H1 (cell line): ENCODE results near the gene NYAP2. TPM values are rescaled to one million over a fixed set of nuclear protein-coding genes. Genes with fewer than 3 reads are reported as not detected.

ENCODE experiments used
- CTCF ChIA-PET: fragments of 300-600 bp; sonication (Branson Sonifier 250); formaldehyde crosslinking; loops from one replicate; lab custom pipeline; 2021; ENCODE audit not compliant: partially characterized antibody; lab: Charles Lee
- POLR2A ChIA-PET: fragments of 300-600 bp; sonication (Branson Sonifier 250); formaldehyde crosslinking; loops from one replicate; lab custom pipeline; 2021; ENCODE audit warnings: inconsistent platforms; ENCODE audit not compliant: partially characterized antibody; lab: Charles Lee
- DNase-seq, 2 experiments: peaks; one replicate each; pipeline versions ENCODE4 v3.0.0 to v3.0.0-alpha.2; 2010 to 2022; ENCODE audit warnings: low spot score in 2 of 2, low read depth in 1 of 2, mixed read lengths in 1 of 2
- FAIRE-seq: peaks from 2 replicates; lab custom pipeline; 2011; peaks lifted over from hg19 to GRCh38; lab: Jason Lieb, UNC
- H2AFZ ChIP-seq: 2 replicates; pipeline ENCODE4 v1.8.1; 2012; ENCODE audit warnings: low read length, inconsistent platforms
- H2AK5ac ChIP-seq: 2 replicates; pipeline ENCODE4 v1.6.1; 2013; ENCODE audit warnings: low read depth, low read length
- H2BK120ac ChIP-seq: replicated peaks from 2 replicates; pipeline ENCODE3; 2013; ENCODE audit warnings: low read depth, low read length, inconsistent platforms
- H2BK12ac ChIP-seq: 2 replicates; pipeline ENCODE4 v1.6.1; 2013; ENCODE audit warnings: low read depth, low read length
- H2BK15ac ChIP-seq: 2 replicates; pipeline ENCODE4 v1.6.1; 2013; ENCODE audit warnings: low read length
- H2BK20ac ChIP-seq: 2 replicates; pipeline ENCODE4 v1.6.1; 2013; ENCODE audit warnings: low read length
- H2BK5ac ChIP-seq: 2 replicates; pipeline ENCODE4 v1.6.1; 2013; ENCODE audit warnings: low read depth, low read length
- H3K14ac ChIP-seq: 2 replicates; pipeline ENCODE4 v1.6.1; 2013; ENCODE audit warnings: inconsistent platforms; ENCODE audit not compliant: insufficient read length
- H3K18ac ChIP-seq: 2 replicates; pipeline ENCODE4 v1.6.1; 2013; ENCODE audit warnings: low read length; ENCODE audit errors: extremely low read depth
- H3K23ac ChIP-seq: 2 replicates; pipeline ENCODE4 v1.6.1; 2013; ENCODE audit warnings: inconsistent platforms; ENCODE audit not compliant: insufficient read length
- H3K23me2 ChIP-seq: 2 replicates; pipeline ENCODE4 v1.6.1; 2013; ENCODE audit warnings: low read depth, low read length
- H3K27ac ChIP-seq: 2 replicates; pipeline ENCODE4 v1.6.1; 2011; ENCODE audit warnings: low read depth, low read length, inconsistent platforms
- H3K27me3 ChIP-seq, 4 experiments: replicated peaks in 1 of 4; 1 replicate in 1 of 4; 2 replicates in 3 of 4; pipeline versions ENCODE4 v1.6.1 to v1.8.1; 2011 to 2013; ENCODE audit warnings: low read length in 3 of 4, mild to moderate bottlenecking in 3 of 4, inconsistent platforms in 2 of 4, mixed read lengths in 2 of 4, moderate library complexity in 1 of 4; ENCODE audit not compliant: control insufficient read depth in 3 of 4, insufficient read depth in 3 of 4; ENCODE audit errors: extremely low read depth in 1 of 4
- H3K36me3 ChIP-seq, 4 experiments: 2 replicates each; pipeline versions ENCODE4 v1.6.1 to v1.8.1; 2011 to 2013; ENCODE audit warnings: mild to moderate bottlenecking in 4 of 4, low read length in 3 of 4, moderate library complexity in 2 of 4, control low read depth in 1 of 4, inconsistent platforms in 1 of 4; ENCODE audit not compliant: insufficient read depth in 4 of 4, control insufficient read depth in 2 of 4
- H3K4ac ChIP-seq: replicated peaks from 2 replicates; pipeline ENCODE3; 2013; ENCODE audit warnings: low read length, low read depth, mixed read lengths, inconsistent platforms; ENCODE audit not compliant: insufficient read length
- H3K4me1 ChIP-seq, 4 experiments: replicated peaks in 1 of 4; 1 replicate in 1 of 4; 2 replicates in 3 of 4; pipeline versions ENCODE4 v1.6.1 to v1.8.1; 2011 to 2013; ENCODE audit warnings: low read length in 3 of 4, inconsistent platforms in 2 of 4, mixed read lengths in 1 of 4; ENCODE audit not compliant: insufficient read depth in 4 of 4, control insufficient read depth in 3 of 4
- H3K4me2 ChIP-seq, 2 experiments: 2 replicates each; pipeline versions ENCODE4 v1.6.1 to v1.8.1; 2011 to 2013; ENCODE audit warnings: low read depth in 2 of 2, low read length in 2 of 2, control low read depth in 1 of 2, inconsistent platforms in 1 of 2, mild to moderate bottlenecking in 1 of 2; ENCODE audit not compliant: insufficient read depth in 1 of 2
- H3K4me3 ChIP-seq, 4 experiments: fragments of 200-600, 300-600 bp in 1 of 4; sonication (generic), shearing (Covaris generic), sonication (Bioruptor Twin) in 1 of 4; 2 replicates each; pipeline versions ENCODE4 v1.5.1 to v1.8.1; 2011 to 2016; ENCODE audit warnings: low read length in 4 of 4, low read depth in 3 of 4, control low read depth in 2 of 4, inconsistent platforms in 2 of 4, mild to moderate bottlenecking in 2 of 4, mixed read lengths in 1 of 4, moderate library complexity in 1 of 4; ENCODE audit not compliant: insufficient read depth in 2 of 4; ENCODE audit errors: extremely low read depth in 1 of 4
- H3K56ac ChIP-seq: replicated peaks from 2 replicates; pipeline ENCODE3; 2013; ENCODE audit warnings: low read depth, mild to moderate bottlenecking, mixed read lengths, low read length, inconsistent platforms; ENCODE audit not compliant: insufficient read length
- H3K79me1 ChIP-seq: 2 replicates; pipeline ENCODE4 v1.6.1; 2013; ENCODE audit warnings: low read depth, low read length, control low read depth
- H3K79me2 ChIP-seq, 2 experiments: 2 replicates each; pipeline versions ENCODE4 v1.6.1 to v1.8.1; 2012 to 2013; ENCODE audit warnings: low read length in 2 of 2, mild to moderate bottlenecking in 2 of 2, inconsistent platforms in 1 of 2; ENCODE audit not compliant: insufficient read depth in 2 of 2, control insufficient read depth in 1 of 2
- H3K9ac ChIP-seq, 4 experiments: replicated peaks in 1 of 4; 1 replicate in 1 of 4; 2 replicates in 3 of 4; pipeline versions ENCODE4 v1.6.1 to v1.8.1; 2011 to 2013; ENCODE audit warnings: low read depth in 3 of 4, low read length in 3 of 4, control low read depth in 2 of 4, mild to moderate bottlenecking in 2 of 4, moderate library complexity in 2 of 4, inconsistent platforms in 1 of 4; ENCODE audit errors: extremely low read depth in 1 of 4
- H3K9me3 ChIP-seq, 2 experiments: 2 replicates each; pipeline versions ENCODE4 v1.6.1 to v1.8.1; 2012 to 2013; ENCODE audit warnings: mild to moderate bottlenecking in 2 of 2, moderate library complexity in 2 of 2, control low read depth in 1 of 2, inconsistent platforms in 1 of 2, low read depth in 1 of 2, low read length in 1 of 2, mixed read lengths in 1 of 2; ENCODE audit not compliant: insufficient read depth in 2 of 2
- H4K20me1 ChIP-seq, 2 experiments: replicated peaks in 1 of 2; 2 replicates each; pipeline versions ENCODE3 to v1.8.1; 2011 to 2013; ENCODE audit warnings: inconsistent platforms in 2 of 2, low read length in 2 of 2, mild to moderate bottlenecking in 1 of 2; ENCODE audit not compliant: insufficient read depth in 2 of 2, control insufficient read depth in 1 of 2
- H4K5ac ChIP-seq: 2 replicates; pipeline ENCODE4 v1.6.1; 2013; ENCODE audit warnings: low read length, low read depth, mixed read lengths, inconsistent platforms; ENCODE audit not compliant: insufficient read length
- H4K8ac ChIP-seq: 2 replicates; pipeline ENCODE4 v1.8.0; 2013; ENCODE audit warnings: mild to moderate bottlenecking, moderate library complexity, low read length, inconsistent platforms; ENCODE audit not compliant: insufficient read depth; ENCODE audit errors: extremely low read depth
- H4K91ac ChIP-seq: replicated peaks from 2 replicates; pipeline ENCODE3; 2013; ENCODE audit warnings: low read length, mixed read lengths, inconsistent platforms; ENCODE audit not compliant: insufficient read length
- BACH1 ChIP-seq: IDR thresholded peaks from 2 replicates; pipeline ENCODE4 v1.6.1; 2012; ENCODE audit warnings: low read length, improper control_type of control experiment
- BCL11A ChIP-seq, 2 experiments: IDR thresholded peaks; one replicate each; pipeline ENCODE4 v1.6.1; 2011; ENCODE audit warnings: low read depth in 2 of 2, low read length in 2 of 2, mild to moderate bottlenecking in 2 of 2
- CTBP2 ChIP-seq: IDR thresholded peaks from 2 replicates; pipeline ENCODE4 v1.7.0; 2011; ENCODE audit warnings: borderline replicate concordance, mild to moderate bottlenecking, moderate library complexity, mixed read lengths, low read length; ENCODE audit not compliant: insufficient read depth, insufficient read length
- FOSL1 ChIP-seq: IDR thresholded peaks from 2 replicates; pipeline ENCODE4 v1.6.1; 2011; ENCODE audit warnings: mild to moderate bottlenecking, low read depth, low read length, moderate library complexity; ENCODE audit not compliant: insufficient read depth
- JUN ChIP-seq: IDR thresholded peaks from 2 replicates; pipeline ENCODE4 v1.6.1; 2011; ENCODE audit warnings: low read depth, mild to moderate bottlenecking, improper control_type of control experiment, low read length
- NANOG ChIP-seq: IDR thresholded peaks from 2 replicates; pipeline ENCODE4 v1.6.1; 2011; ENCODE audit warnings: low read length, low read depth, mild to moderate bottlenecking, inconsistent platforms; ENCODE audit not compliant: insufficient read depth, poor library complexity, severe bottlenecking
- PHF8 ChIP-seq: fragments of 200-600 bp; sonication (generic); conservative IDR thresholded peaks from 2 replicates; pipeline ENCODE4 v1.7.1; 2012; ENCODE audit warnings: low read depth, mild to moderate bottlenecking, inconsistent platforms, low read length, moderate library complexity
- RXRA ChIP-seq: IDR thresholded peaks from 2 replicates; pipeline ENCODE4 v1.6.1; 2011; ENCODE audit warnings: low read depth, mild to moderate bottlenecking, low read length, moderate library complexity; ENCODE audit not compliant: insufficient read depth
- SIRT6 ChIP-seq: IDR thresholded peaks from one replicate; pipeline ENCODE4 v1.7.1; 2012; ENCODE audit warnings: low read length, inconsistent platforms
- SP4 ChIP-seq: IDR thresholded peaks from 2 replicates; pipeline ENCODE4 v1.6.1; 2012; ENCODE audit warnings: low read length, inconsistent platforms
- SUZ12 ChIP-seq: fragments of 200-600 bp; sonication (generic); IDR thresholded peaks from 2 replicates; pipeline ENCODE4 v1.6.1; 2012; ENCODE audit warnings: mild to moderate bottlenecking, inconsistent platforms, low read length, moderate library complexity, mixed read lengths
- TAF1 ChIP-seq: IDR thresholded peaks from 2 replicates; pipeline ENCODE4 v1.6.1; 2011; ENCODE audit warnings: mild to moderate bottlenecking, low read depth, low read length
- TCF12 ChIP-seq: IDR thresholded peaks from 2 replicates; pipeline ENCODE4 v1.6.1; 2011; ENCODE audit warnings: low read depth, mild to moderate bottlenecking, low read length
- WGBS, 2 experiments: shearing (Covaris generic) in 1 of 2; methylation state at CpG; one replicate each; pipeline versions ENCODE4 v1.1.6 to v1.1.7; 2013 to 2015; ENCODE audit warnings: low lambda C conversion rate in 2 of 2, mixed read lengths in 2 of 2, inconsistent platforms in 1 of 2, low coverage in 1 of 2, missing lambda C conversion rate in 1 of 2; ENCODE audit not compliant: insufficient replicate concordance in 2 of 2, insufficient coverage in 1 of 2, insufficient read length in 1 of 2; ENCODE audit errors: extremely low coverage in 1 of 2, missing lambda C conversion rate in 1 of 2; 5-methylcytosine and 5-hydroxymethylcytosine counted together
- polyA plus RNA-seq, 7 experiments: library from polyadenylated mRNA; depleted of rRNA in 3 of 7; stranded (reverse) in 5 of 7; unstranded in 2 of 7; fragments of >200 nt in 5 of 7; fragments of 200-250 nt in 2 of 7; gene quantifications; 1 replicate in 5 of 7; 2 replicates in 1 of 7; 4 replicates in 1 of 7; pipeline versions ENCODE4 v1.2.1 to v1.2.3, GENCODE V29; 2011 to 2013; ENCODE audit warnings: missing spikeins in 2 of 7, mixed read lengths in 2 of 7
- total RNA-seq: library from RNA; stranded (reverse); fragmentation: NEBNext Ultra II Directional; extraction: Animal tissue kit (Norgen Biotek cat#: 25700); gene quantifications from 2 replicates; pipeline ENCODE4 v1.2.1, GENCODE V29; 2021
- TF ChIP-seq, protein P1 (sequence below): IDR thresholded peaks from 2 replicates; pipeline ENCODE4 v1.6.1; 2012; ENCODE audit warnings: inconsistent platforms

The NYAP2 gene
- total and polyA plus RNA-seq, 2 of the 8 experiments (the other 6 are each of a cell fraction or from before 2014, with no cell fraction given): not detected

DNA sequence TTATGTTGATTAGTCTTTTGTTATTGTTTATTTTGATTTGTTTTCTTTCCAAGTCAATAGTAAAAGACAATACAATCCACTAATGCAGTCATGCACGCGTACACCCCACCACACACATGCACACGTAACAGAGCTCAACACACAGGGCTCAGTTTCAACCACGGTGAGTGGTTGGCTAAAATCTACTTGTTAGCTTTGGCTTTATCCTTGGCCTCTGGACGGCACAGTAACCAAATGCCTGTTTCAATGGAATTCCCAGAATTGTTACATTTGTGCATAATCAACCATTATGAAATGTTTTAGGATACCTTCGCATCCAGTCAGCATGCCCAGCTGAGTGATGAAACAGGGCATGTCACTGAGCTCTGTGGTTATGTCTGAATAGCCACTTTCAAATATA, 53.2 kb downstream of the NYAP2 start:
- H2BK12ac ChIP-seq: peak overlapping the region; percentile 35; the same call in 1 of the 2 replicates
- H3K9ac ChIP-seq: peak overlapping the region in 1 of 4 experiments; percentile 52; a peak in 1 of 7 replicates
- no peak overlapping the region for H3K4me3 ChIP-seq
- no peak overlapping the region for H4K8ac ChIP-seq
- no peaks in the 10 kb centered on the region for H3K36me3 ChIP-seq
- no peaks in the 10 kb centered on the region for H3K9me3 ChIP-seq
- peaks cover 0 to 6% (median 2%) of the 10 kb centered on the region in 4 experiments; a peak in 3 of 7 replicates for H3K4me1 ChIP-seq
- FAIRE-seq (no peak), DNase-seq (no peak)
- no peak overlapping the region for H2BK20ac ChIP-seq
- H2BK5ac ChIP-seq: no peak overlapping the region; the same call in 1 of the 2 replicates
- no peak overlapping the region for H2BK15ac ChIP-seq
- 77% methylated on average over 6 of the region's 6 CpGs; no CpG with 5 or more reads in 1 of the 2 experiments for WGBS, 2 experiments
- H4K20me1 ChIP-seq: no peaks in the 10 kb centered on the region
- H3K23me2 ChIP-seq: no peaks in the 10 kb centered on the region
- no peak overlapping the region for H2BK120ac ChIP-seq
- no peak overlapping the region for H3K23ac ChIP-seq
- H4K91ac ChIP-seq: no peak overlapping the region
- CTCF ChIA-PET: interaction anchor here (0.6 to 1.5 kb wide), 4 partner anchors 9 to 207 kb away, joined by 3 to 4 read pairs (median 3); no protein-coding TSS in a partner anchor
- H4K5ac ChIP-seq: no peak overlapping the region
- H3K4ac ChIP-seq: no peak overlapping the region
- no peak overlapping the region for H2AFZ ChIP-seq
- no peak overlapping the region for H3K56ac ChIP-seq
- no peaks in the 10 kb centered on the region for H3K79me2 ChIP-seq
- H3K79me1 ChIP-seq: no peaks in the 10 kb centered on the region
- H3K14ac ChIP-seq: no peak overlapping the region
- H3K18ac ChIP-seq: no peak overlapping the region; the same call in 1 of the 2 replicates
- H3K27me3 ChIP-seq: no peaks in the 10 kb centered on the region
- peak overlapping the region in 1 of 2 experiments; percentile 41; a peak in 2 of 4 replicates for H3K4me2 ChIP-seq
- POLR2A ChIA-PET: no interaction called here
- no peak overlapping the region for H3K27ac ChIP-seq
- H2AK5ac ChIP-seq: 0 out of 2 replicates have a peak overlapping the region, but pooled peaks have one; percentile 26
- no peak for TF ChIP-seq SIRT6
- no peak for TF ChIP-seq NANOG
- no peak for TF ChIP-seq JUN
- TF ChIP-seq BCL11A (IDR thresholded peaks at IDR 0.05; ENCODE audit: low read depth in 2 of 2, low read length in 2 of 2): no peak
- TF ChIP-seq, protein P1, sequence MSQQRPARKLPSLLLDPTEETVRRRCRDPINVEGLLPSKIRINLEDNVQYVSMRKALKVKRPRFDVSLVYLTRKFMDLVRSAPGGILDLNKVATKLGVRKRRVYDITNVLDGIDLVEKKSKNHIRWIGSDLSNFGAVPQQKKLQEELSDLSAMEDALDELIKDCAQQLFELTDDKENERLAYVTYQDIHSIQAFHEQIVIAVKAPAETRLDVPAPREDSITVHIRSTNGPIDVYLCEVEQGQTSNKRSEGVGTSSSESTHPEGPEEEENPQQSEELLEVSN: no peak
- TF ChIP-seq PHF8: no peak
- TF ChIP-seq SUZ12: no peak
- TF ChIP-seq TAF1: no peak
- no peak for TF ChIP-seq SP4
- TF ChIP-seq CTBP2: no peak
- TF ChIP-seq BACH1: no peak
- no peak for TF ChIP-seq TCF12
- no peak for TF ChIP-seq FOSL1
- no peak for TF ChIP-seq RXRA
